ENCODE measurements around the gene DCDC1. TPM values are rescaled to one million over a fixed set of nuclear protein-coding genes. Genes with fewer than 3 reads are reported as not detected.

Gene DCDC1
- total RNA-seq, 1 donor from 2014 or later: not detected

DNA sequence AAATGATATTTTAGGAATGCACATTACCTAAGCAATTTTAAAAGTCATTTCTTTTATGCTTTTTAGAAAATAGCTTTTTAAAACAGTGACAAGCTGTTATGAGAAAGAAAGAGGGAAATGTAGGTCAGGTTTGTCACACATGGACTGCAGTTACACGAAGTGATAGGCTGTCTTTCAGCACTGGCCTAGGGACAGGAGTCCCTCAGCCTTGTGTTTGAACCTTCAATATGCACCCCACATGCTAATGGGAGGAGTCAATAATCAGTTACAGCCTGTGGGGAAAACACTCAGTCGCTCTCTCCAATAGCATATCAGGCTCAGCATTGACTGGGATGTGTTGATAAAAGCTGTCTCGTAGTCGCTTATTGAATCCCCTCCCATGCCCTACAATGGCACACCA is 45.9 kb upstream of the DCDC1 start:
- Mint-ChIP-seq H3K9me3 (peaks cover 3% of the 10 kb centered on the region), H3K27ac (no peak overlapping the region), H3K36me3 (ENCODE audit: low read depth) (peaks cover 19% of the 10 kb centered on the region), H3K4me3 (no peak overlapping the region), H3K4me1 (no peaks in the 10 kb centered on the region), H3K27me3 (no peaks in the 10 kb centered on the region)
- ChIA-PET POLR2A (no interaction called here), CTCF (no interaction called here)
- TF ChIP-seq, protein P1, sequence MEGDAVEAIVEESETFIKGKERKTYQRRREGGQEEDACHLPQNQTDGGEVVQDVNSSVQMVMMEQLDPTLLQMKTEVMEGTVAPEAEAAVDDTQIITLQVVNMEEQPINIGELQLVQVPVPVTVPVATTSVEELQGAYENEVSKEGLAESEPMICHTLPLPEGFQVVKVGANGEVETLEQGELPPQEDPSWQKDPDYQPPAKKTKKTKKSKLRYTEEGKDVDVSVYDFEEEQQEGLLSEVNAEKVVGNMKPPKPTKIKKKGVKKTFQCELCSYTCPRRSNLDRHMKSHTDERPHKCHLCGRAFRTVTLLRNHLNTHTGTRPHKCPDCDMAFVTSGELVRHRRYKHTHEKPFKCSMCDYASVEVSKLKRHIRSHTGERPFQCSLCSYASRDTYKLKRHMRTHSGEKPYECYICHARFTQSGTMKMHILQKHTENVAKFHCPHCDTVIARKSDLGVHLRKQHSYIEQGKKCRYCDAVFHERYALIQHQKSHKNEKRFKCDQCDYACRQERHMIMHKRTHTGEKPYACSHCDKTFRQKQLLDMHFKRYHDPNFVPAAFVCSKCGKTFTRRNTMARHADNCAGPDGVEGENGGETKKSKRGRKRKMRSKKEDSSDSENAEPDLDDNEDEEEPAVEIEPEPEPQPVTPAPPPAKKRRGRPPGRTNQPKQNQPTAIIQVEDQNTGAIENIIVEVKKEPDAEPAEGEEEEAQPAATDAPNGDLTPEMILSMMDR (IDR thresholded peaks at IDR 0.05): no peak
- intact Hi-C loops (cut with micrococcal nuclease): no loop called here
- no peak for ATAC-seq (ENCODE audit: low read depth)
- no peak for DNase-seq

DNA sequence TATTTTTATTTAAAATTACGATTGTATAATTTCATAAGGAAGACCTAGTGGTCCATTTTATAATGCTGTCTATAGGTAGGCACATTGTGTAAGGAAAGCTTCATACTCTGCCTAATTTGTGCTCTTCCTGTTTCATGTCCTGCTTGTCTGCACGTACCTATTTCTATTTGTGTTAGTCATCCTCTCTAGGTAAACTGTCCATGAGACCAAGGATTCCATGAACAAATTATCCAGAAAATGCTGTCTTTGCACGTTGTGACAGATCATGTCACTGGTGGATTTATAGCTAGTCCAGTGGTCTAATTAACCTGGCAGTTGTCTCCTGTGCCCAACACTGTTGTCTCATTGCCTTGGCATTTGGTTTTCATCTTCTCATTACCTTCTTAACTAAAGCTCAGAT is 44.8 kb upstream of the DCDC1 start:
- peaks cover 3% of the 10 kb centered on the region for H3K9me3 Mint-ChIP-seq
- H3K27ac Mint-ChIP-seq: no peak overlapping the region
- H3K4me1 Mint-ChIP-seq: peaks cover 3% of the 10 kb centered on the region
- H3K27me3 Mint-ChIP-seq: no peaks in the 10 kb centered on the region
- POLR2A ChIA-PET: no interaction called here
- DNase-seq: no peak
- H3K4me3 Mint-ChIP-seq: no peak overlapping the region
- peaks cover 14% of the 10 kb centered on the region for H3K36me3 Mint-ChIP-seq (ENCODE audit: low read depth)
- CTCF ChIA-PET: no interaction called here
- no peak for ATAC-seq (ENCODE audit: low read depth)
- TF ChIP-seq, protein P1 (IDR thresholded peaks at IDR 0.05): no peak
- intact Hi-C loops (cut with micrococcal nuclease): no loop called here

DNA sequence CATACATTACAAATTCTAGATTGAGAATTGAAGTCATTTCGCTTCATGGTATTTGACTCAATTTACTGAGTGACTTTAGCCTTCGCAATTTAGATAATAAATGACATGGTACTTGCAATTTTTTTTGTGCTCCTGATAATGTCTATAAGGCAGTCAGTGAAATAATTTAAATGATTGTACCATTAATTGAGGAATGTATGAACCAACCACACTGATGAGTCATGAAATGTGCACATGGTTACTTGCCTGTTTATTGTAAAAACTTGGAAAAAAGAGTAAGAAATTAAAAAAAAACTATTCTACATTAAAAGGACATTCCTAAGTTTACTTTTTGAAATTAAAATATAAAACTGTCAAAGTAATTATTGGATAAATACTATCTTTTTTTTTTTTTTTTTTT is 43.4 kb upstream of the DCDC1 start:
- ChIA-PET POLR2A (no interaction called here), CTCF (no interaction called here)
- intact Hi-C loops (cut with micrococcal nuclease): no loop called here
- H3K4me1 Mint-ChIP-seq: peaks cover 3% of the 10 kb centered on the region
- no peak overlapping the region for H3K27ac Mint-ChIP-seq
- DNase-seq (no peak), ATAC-seq (ENCODE audit: low read depth) (no peak)
- H3K36me3 Mint-ChIP-seq (ENCODE audit: low read depth): peaks cover 17% of the 10 kb centered on the region
- H3K4me3 Mint-ChIP-seq: no peak overlapping the region
- peaks cover 3% of the 10 kb centered on the region for H3K9me3 Mint-ChIP-seq
- TF ChIP-seq, protein P1 (IDR thresholded peaks at IDR 0.05): no peak
- no peaks in the 10 kb centered on the region for H3K27me3 Mint-ChIP-seq

DNA sequence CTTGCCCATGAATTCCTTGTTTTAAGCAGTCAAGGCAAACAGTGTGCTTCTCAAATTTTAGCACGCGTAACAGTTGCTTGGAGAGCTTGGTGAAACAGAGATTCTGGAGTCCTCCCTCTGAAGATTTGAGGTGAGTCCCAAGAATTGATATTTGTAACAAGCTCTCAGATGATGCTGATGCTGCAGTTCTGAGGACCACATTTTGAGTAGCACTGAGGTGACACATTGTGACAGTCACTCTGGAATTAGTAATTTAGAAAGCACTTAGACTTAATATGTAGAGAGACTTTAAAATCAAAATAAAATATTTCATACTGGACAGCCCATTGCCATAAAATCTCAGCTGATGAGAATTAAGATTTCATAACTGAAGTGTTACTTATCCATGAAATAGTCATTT is 38.7 kb upstream of the DCDC1 start:
- TF ChIP-seq, protein P1 (IDR thresholded peaks at IDR 0.05): no peak
- Mint-ChIP-seq H3K9me3 (peaks cover 3% of the 10 kb centered on the region), H3K27ac (no peak overlapping the region), H3K4me3 (no peak overlapping the region), H3K27me3 (no peaks in the 10 kb centered on the region), H3K4me1 (peaks cover 3% of the 10 kb centered on the region), H3K36me3 (ENCODE audit: low read depth) (peaks cover 8% of the 10 kb centered on the region)
- POLR2A ChIA-PET: no interaction called here
- DNase-seq: no peak
- no peak for ATAC-seq (ENCODE audit: low read depth)
- CTCF ChIA-PET: no interaction called here
- intact Hi-C loops (cut with micrococcal nuclease): no loop called here

DNA sequence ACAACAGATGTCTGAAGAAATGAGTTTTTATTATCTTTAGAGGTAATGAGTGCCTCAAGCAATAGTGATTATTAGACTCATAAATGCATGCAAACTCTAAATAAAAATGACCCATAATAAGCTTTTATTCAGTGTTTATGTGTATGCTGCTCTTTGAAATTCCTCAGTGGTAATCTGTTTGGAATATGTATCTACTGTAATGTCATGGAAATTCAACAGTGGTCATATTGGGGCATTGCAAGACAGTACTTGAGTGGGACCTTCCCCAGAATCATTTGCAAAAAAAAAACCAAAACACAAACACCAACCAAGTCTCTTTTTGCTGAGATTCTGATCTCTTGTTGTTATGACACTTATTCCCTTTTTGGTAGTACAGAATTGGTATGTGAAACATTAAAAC is 35.1 kb upstream of the DCDC1 start:
- Mint-ChIP-seq H3K4me3 (no peak overlapping the region), H3K4me1 (peaks cover 2% of the 10 kb centered on the region), H3K27ac (no peak overlapping the region), H3K27me3 (no peaks in the 10 kb centered on the region), H3K9me3 (peaks cover 6% of the 10 kb centered on the region), H3K36me3 (ENCODE audit: low read depth) (peaks cover 21% of the 10 kb centered on the region)
- ChIA-PET POLR2A (no interaction called here), CTCF (no interaction called here)
- ATAC-seq (ENCODE audit: low read depth): no peak
- no peak for DNase-seq
- intact Hi-C loops (cut with micrococcal nuclease): no loop called here
- TF ChIP-seq, protein P1 (IDR thresholded peaks at IDR 0.05): no peak

Data from activated B cell treated with CpG ODN at 0.5 μM for 24 hours (primary cell).